H1 (cell line): ENCODE results near the gene SAE1. TPM values are rescaled to one million over a fixed set of nuclear protein-coding genes. Genes with fewer than 3 reads are reported as not detected.

Experiments used
- CTCF ChIA-PET: fragments of 300-600 bp; sonication (Branson Sonifier 250); formaldehyde crosslinking; loops from one replicate; lab custom pipeline; 2021; ENCODE audit not compliant: partially characterized antibody; lab: Charles Lee
- POLR2A ChIA-PET: fragments of 300-600 bp; sonication (Branson Sonifier 250); formaldehyde crosslinking; loops from one replicate; lab custom pipeline; 2021; ENCODE audit warnings: inconsistent platforms; ENCODE audit not compliant: partially characterized antibody; lab: Charles Lee
- DNase-seq, 2 experiments: peaks; one replicate each; pipeline versions ENCODE4 v3.0.0 to v3.0.0-alpha.2; 2010 to 2022; ENCODE audit warnings: low spot score in 2 of 2, low read depth in 1 of 2, mixed read lengths in 1 of 2
- FAIRE-seq: peaks from 2 replicates; lab custom pipeline; 2011; peaks lifted over from hg19 to GRCh38; lab: Jason Lieb, UNC
- H2AFZ ChIP-seq: 2 replicates; pipeline ENCODE4 v1.8.1; 2012; ENCODE audit warnings: low read length, inconsistent platforms
- H2AK5ac ChIP-seq: 2 replicates; pipeline ENCODE4 v1.6.1; 2013; ENCODE audit warnings: low read depth, low read length
- H2BK120ac ChIP-seq: replicated peaks from 2 replicates; pipeline ENCODE3; 2013; ENCODE audit warnings: low read depth, low read length, inconsistent platforms
- H2BK12ac ChIP-seq: 2 replicates; pipeline ENCODE4 v1.6.1; 2013; ENCODE audit warnings: low read depth, low read length
- H2BK15ac ChIP-seq: 2 replicates; pipeline ENCODE4 v1.6.1; 2013; ENCODE audit warnings: low read length
- H2BK20ac ChIP-seq: 2 replicates; pipeline ENCODE4 v1.6.1; 2013; ENCODE audit warnings: low read length
- H2BK5ac ChIP-seq: 2 replicates; pipeline ENCODE4 v1.6.1; 2013; ENCODE audit warnings: low read depth, low read length
- H3K14ac ChIP-seq: 2 replicates; pipeline ENCODE4 v1.6.1; 2013; ENCODE audit warnings: inconsistent platforms; ENCODE audit not compliant: insufficient read length
- H3K18ac ChIP-seq: 2 replicates; pipeline ENCODE4 v1.6.1; 2013; ENCODE audit warnings: low read length; ENCODE audit errors: extremely low read depth
- H3K23ac ChIP-seq: 2 replicates; pipeline ENCODE4 v1.6.1; 2013; ENCODE audit warnings: inconsistent platforms; ENCODE audit not compliant: insufficient read length
- H3K23me2 ChIP-seq: 2 replicates; pipeline ENCODE4 v1.6.1; 2013; ENCODE audit warnings: low read depth, low read length
- H3K27ac ChIP-seq: 2 replicates; pipeline ENCODE4 v1.6.1; 2011; ENCODE audit warnings: low read depth, low read length, inconsistent platforms
- H3K27me3 ChIP-seq, 4 experiments: replicated peaks in 1 of 4; 1 replicate in 1 of 4; 2 replicates in 3 of 4; pipeline versions ENCODE4 v1.6.1 to v1.8.1; 2011 to 2013; ENCODE audit warnings: low read length in 3 of 4, mild to moderate bottlenecking in 3 of 4, inconsistent platforms in 2 of 4, mixed read lengths in 2 of 4, moderate library complexity in 1 of 4; ENCODE audit not compliant: control insufficient read depth in 3 of 4, insufficient read depth in 3 of 4; ENCODE audit errors: extremely low read depth in 1 of 4
- H3K36me3 ChIP-seq, 4 experiments: 2 replicates each; pipeline versions ENCODE4 v1.6.1 to v1.8.1; 2011 to 2013; ENCODE audit warnings: mild to moderate bottlenecking in 4 of 4, low read length in 3 of 4, moderate library complexity in 2 of 4, control low read depth in 1 of 4, inconsistent platforms in 1 of 4; ENCODE audit not compliant: insufficient read depth in 4 of 4, control insufficient read depth in 2 of 4
- H3K4ac ChIP-seq: replicated peaks from 2 replicates; pipeline ENCODE3; 2013; ENCODE audit warnings: low read length, low read depth, mixed read lengths, inconsistent platforms; ENCODE audit not compliant: insufficient read length
- H3K4me1 ChIP-seq, 4 experiments: replicated peaks in 1 of 4; 1 replicate in 1 of 4; 2 replicates in 3 of 4; pipeline versions ENCODE4 v1.6.1 to v1.8.1; 2011 to 2013; ENCODE audit warnings: low read length in 3 of 4, inconsistent platforms in 2 of 4, mixed read lengths in 1 of 4; ENCODE audit not compliant: insufficient read depth in 4 of 4, control insufficient read depth in 3 of 4
- H3K4me2 ChIP-seq, 2 experiments: 2 replicates each; pipeline versions ENCODE4 v1.6.1 to v1.8.1; 2011 to 2013; ENCODE audit warnings: low read depth in 2 of 2, low read length in 2 of 2, control low read depth in 1 of 2, inconsistent platforms in 1 of 2, mild to moderate bottlenecking in 1 of 2; ENCODE audit not compliant: insufficient read depth in 1 of 2
- H3K4me3 ChIP-seq, 4 experiments: fragments of 200-600, 300-600 bp in 1 of 4; sonication (generic), shearing (Covaris generic), sonication (Bioruptor Twin) in 1 of 4; 2 replicates each; pipeline versions ENCODE4 v1.5.1 to v1.8.1; 2011 to 2016; ENCODE audit warnings: low read length in 4 of 4, low read depth in 3 of 4, control low read depth in 2 of 4, inconsistent platforms in 2 of 4, mild to moderate bottlenecking in 2 of 4, mixed read lengths in 1 of 4, moderate library complexity in 1 of 4; ENCODE audit not compliant: insufficient read depth in 2 of 4; ENCODE audit errors: extremely low read depth in 1 of 4
- H3K56ac ChIP-seq: replicated peaks from 2 replicates; pipeline ENCODE3; 2013; ENCODE audit warnings: low read depth, mild to moderate bottlenecking, mixed read lengths, low read length, inconsistent platforms; ENCODE audit not compliant: insufficient read length
- H3K79me1 ChIP-seq: 2 replicates; pipeline ENCODE4 v1.6.1; 2013; ENCODE audit warnings: low read depth, low read length, control low read depth
- H3K79me2 ChIP-seq, 2 experiments: 2 replicates each; pipeline versions ENCODE4 v1.6.1 to v1.8.1; 2012 to 2013; ENCODE audit warnings: low read length in 2 of 2, mild to moderate bottlenecking in 2 of 2, inconsistent platforms in 1 of 2; ENCODE audit not compliant: insufficient read depth in 2 of 2, control insufficient read depth in 1 of 2
- H3K9ac ChIP-seq, 4 experiments: replicated peaks in 1 of 4; 1 replicate in 1 of 4; 2 replicates in 3 of 4; pipeline versions ENCODE4 v1.6.1 to v1.8.1; 2011 to 2013; ENCODE audit warnings: low read depth in 3 of 4, low read length in 3 of 4, control low read depth in 2 of 4, mild to moderate bottlenecking in 2 of 4, moderate library complexity in 2 of 4, inconsistent platforms in 1 of 4; ENCODE audit errors: extremely low read depth in 1 of 4
- H3K9me3 ChIP-seq, 2 experiments: 2 replicates each; pipeline versions ENCODE4 v1.6.1 to v1.8.1; 2012 to 2013; ENCODE audit warnings: mild to moderate bottlenecking in 2 of 2, moderate library complexity in 2 of 2, control low read depth in 1 of 2, inconsistent platforms in 1 of 2, low read depth in 1 of 2, low read length in 1 of 2, mixed read lengths in 1 of 2; ENCODE audit not compliant: insufficient read depth in 2 of 2
- H4K20me1 ChIP-seq, 2 experiments: replicated peaks in 1 of 2; 2 replicates each; pipeline versions ENCODE3 to v1.8.1; 2011 to 2013; ENCODE audit warnings: inconsistent platforms in 2 of 2, low read length in 2 of 2, mild to moderate bottlenecking in 1 of 2; ENCODE audit not compliant: insufficient read depth in 2 of 2, control insufficient read depth in 1 of 2
- H4K5ac ChIP-seq: 2 replicates; pipeline ENCODE4 v1.6.1; 2013; ENCODE audit warnings: low read length, low read depth, mixed read lengths, inconsistent platforms; ENCODE audit not compliant: insufficient read length
- H4K8ac ChIP-seq: 2 replicates; pipeline ENCODE4 v1.8.0; 2013; ENCODE audit warnings: mild to moderate bottlenecking, moderate library complexity, low read length, inconsistent platforms; ENCODE audit not compliant: insufficient read depth; ENCODE audit errors: extremely low read depth
- H4K91ac ChIP-seq: replicated peaks from 2 replicates; pipeline ENCODE3; 2013; ENCODE audit warnings: low read length, mixed read lengths, inconsistent platforms; ENCODE audit not compliant: insufficient read length
- PHF8 ChIP-seq: fragments of 200-600 bp; sonication (generic); conservative IDR thresholded peaks from 2 replicates; pipeline ENCODE4 v1.7.1; 2012; ENCODE audit warnings: low read depth, mild to moderate bottlenecking, inconsistent platforms, low read length, moderate library complexity
- POLR2A ChIP-seq, 2 experiments: IDR thresholded peaks; 1 replicate in 1 of 2; 2 replicates in 1 of 2; pipeline ENCODE4 v1.6.1; 2011; ENCODE audit warnings: low read depth in 2 of 2, low read length in 2 of 2, mild to moderate bottlenecking in 2 of 2; ENCODE audit errors: control extremely low read depth in 1 of 2
- WGBS, 2 experiments: shearing (Covaris generic) in 1 of 2; methylation state at CpG; one replicate each; pipeline versions ENCODE4 v1.1.6 to v1.1.7; 2013 to 2015; ENCODE audit warnings: low lambda C conversion rate in 2 of 2, mixed read lengths in 2 of 2, inconsistent platforms in 1 of 2, low coverage in 1 of 2, missing lambda C conversion rate in 1 of 2; ENCODE audit not compliant: insufficient replicate concordance in 2 of 2, insufficient coverage in 1 of 2, insufficient read length in 1 of 2; ENCODE audit errors: extremely low coverage in 1 of 2, missing lambda C conversion rate in 1 of 2; 5-methylcytosine and 5-hydroxymethylcytosine counted together
- polyA plus RNA-seq, 7 experiments: library from polyadenylated mRNA; depleted of rRNA in 3 of 7; stranded (reverse) in 5 of 7; unstranded in 2 of 7; fragments of >200 nt in 5 of 7; fragments of 200-250 nt in 2 of 7; gene quantifications; 1 replicate in 5 of 7; 2 replicates in 1 of 7; 4 replicates in 1 of 7; pipeline versions ENCODE4 v1.2.1 to v1.2.3, GENCODE V29; 2011 to 2013; ENCODE audit warnings: missing spikeins in 2 of 7, mixed read lengths in 2 of 7
- total RNA-seq: library from RNA; stranded (reverse); fragmentation: NEBNext Ultra II Directional; extraction: Animal tissue kit (Norgen Biotek cat#: 25700); gene quantifications from 2 replicates; pipeline ENCODE4 v1.2.1, GENCODE V29; 2021

SAE1 gene
- total and polyA plus RNA-seq, 2 of the 8 experiments (the other 6 are each of a cell fraction or from before 2014, with no cell fraction given) = 213 to 268 TPM

- H3K79me2 ChIP-seq = peaks cover 0 to 38% of the 10 kb centered on the region in 2 experiments; a peak in 1 of 4 replicates
- H3K4me2 ChIP-seq = no peak overlapping the region
- H4K20me1 ChIP-seq = peaks cover 4 to 16% of the 10 kb centered on the region in 2 experiments
- no peak overlapping the region for H2BK5ac ChIP-seq
- FAIRE-seq (no peak), DNase-seq (no peak)
- H3K18ac ChIP-seq = no peak overlapping the region
- H3K36me3 ChIP-seq = peaks cover 10 to 40% (median 17%) of the 10 kb centered on the region in 4 experiments
- no peaks in the 10 kb centered on the region for H3K27me3 ChIP-seq
- CTCF ChIA-PET = interaction anchor here (0.6 to 1.5 kb wide), 8 partner anchors 10 to 1760 kb away, joined by 3 to 8 read pairs (median 4); no protein-coding TSS in a partner anchor
- H3K23me2 ChIP-seq = no peaks in the 10 kb centered on the region
- H3K4me3 ChIP-seq = no peak overlapping the region
- 0 out of 7 replicates have a peak, but pooled peaks cover 0 to 2% (median 0%) of the 10 kb centered on the region in 4 experiments for H3K4me1 ChIP-seq
- peak overlapping the region; percentile 62; the same call in 1 of the 2 replicates for H4K8ac ChIP-seq
- peak in 1 of 2 experiments; percentile 34; a peak in 1 of 3 replicates for TF ChIP-seq POLR2A (IDR thresholded peaks at IDR 0.05; ENCODE audit: control extremely low read depth in 1 of 2, low read depth in 2 of 2, low read length in 2 of 2)
- TF ChIP-seq PHF8 = no peak
- TF ChIP-seq, all 59 proteins: peak for 1
- Histone ChIP-seq H4K91ac (no peak overlapping the region), H3K27ac (no peak overlapping the region), H3K79me1 (peaks cover 7% of the 10 kb centered on the region), H2BK20ac (no peak overlapping the region), H3K9me3 (no peaks in the 10 kb centered on the region), H3K56ac (no peak overlapping the region), H3K14ac (no peak overlapping the region), H2BK15ac (no peak overlapping the region), H3K4ac (no peak overlapping the region), H2AFZ (no peak overlapping the region), H2BK12ac (no peak overlapping the region), H4K5ac (no peak overlapping the region), H3K23ac (no peak overlapping the region), H2AK5ac (no peak overlapping the region), H2BK120ac (no peak overlapping the region), H3K9ac (no peak overlapping the region)
- POLR2A ChIA-PET = interaction anchor here (0.5 to 1.5 kb wide), 9 partner anchors 10 to 537 kb away, joined by 3 to 7 read pairs (median 4); no protein-coding TSS in a partner anchor
- WGBS, 2 experiments = 89% methylated on average over 5 of the region's 5 CpGs; no CpG with 5 or more reads in 1 of the 2 experiments
Observed at GRCh38 chr19:47188507-47189033, 57.9 kb downstream of the SAE1 start.
